ENCODE results near the gene MYEF2.

Gene MYEF2

DNA sequence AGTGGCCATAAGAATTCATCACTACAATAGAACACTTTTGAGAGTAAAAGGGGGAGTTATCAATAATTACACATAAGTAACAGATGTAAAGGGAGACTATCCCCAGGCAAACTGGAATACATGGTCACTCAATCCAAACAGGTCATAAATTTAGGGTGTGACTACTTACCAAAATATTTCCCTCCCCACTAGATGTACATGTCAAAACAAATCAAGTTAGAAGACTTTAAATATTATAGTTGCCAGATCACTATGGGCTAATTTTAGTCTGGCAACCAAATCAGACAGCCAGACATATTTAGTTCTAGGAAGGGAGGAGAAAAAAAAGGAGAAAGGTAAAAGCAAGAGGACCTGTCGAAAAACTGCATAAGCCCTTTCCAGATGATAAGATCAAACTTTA lies 34.2 kb downstream of the MYEF2 start:
- peak in 1 of 2 experiments; percentile 9 for DNase-seq

DNA sequence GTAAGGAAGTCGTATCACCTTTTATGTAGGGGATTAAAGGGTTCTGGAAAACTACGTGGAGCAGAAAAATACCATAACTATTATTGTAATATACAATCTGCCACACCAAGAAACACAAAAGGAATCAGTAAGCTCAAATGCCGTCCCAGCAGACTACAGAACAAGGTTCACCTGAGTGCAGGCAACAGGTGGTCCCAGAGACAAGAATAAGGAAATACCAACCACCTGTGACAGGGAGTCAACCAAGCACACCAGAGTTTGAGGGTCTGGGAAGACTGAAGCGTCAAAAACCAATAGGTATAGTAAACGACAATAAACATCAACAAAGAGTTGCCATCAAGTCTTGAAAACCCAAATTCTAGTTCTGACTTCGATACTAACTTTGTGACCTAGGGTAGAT lies 45.2 kb downstream of the MYEF2 start:
- DNase-seq = no peak

DNA sequence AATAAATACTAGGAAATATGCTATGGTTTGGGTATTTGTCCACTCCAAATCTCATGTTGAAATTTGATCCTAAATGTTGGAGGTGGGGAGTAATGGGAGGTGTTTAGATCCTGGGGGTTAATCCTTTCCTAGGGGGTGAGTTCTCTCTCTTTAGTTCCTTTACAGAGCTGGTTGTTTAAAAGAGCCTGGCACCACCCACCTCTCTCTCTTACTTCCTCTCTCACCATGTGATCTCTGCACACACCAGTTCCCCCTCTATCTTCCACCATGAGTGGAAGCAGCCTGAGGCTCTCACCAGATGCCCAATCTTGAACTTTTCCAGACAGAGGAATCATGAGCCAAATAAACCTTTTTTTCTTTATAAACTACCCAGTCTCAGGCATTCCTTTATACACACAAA lies 46.8 kb downstream of the MYEF2 start:
- no peak for DNase-seq

DNA sequence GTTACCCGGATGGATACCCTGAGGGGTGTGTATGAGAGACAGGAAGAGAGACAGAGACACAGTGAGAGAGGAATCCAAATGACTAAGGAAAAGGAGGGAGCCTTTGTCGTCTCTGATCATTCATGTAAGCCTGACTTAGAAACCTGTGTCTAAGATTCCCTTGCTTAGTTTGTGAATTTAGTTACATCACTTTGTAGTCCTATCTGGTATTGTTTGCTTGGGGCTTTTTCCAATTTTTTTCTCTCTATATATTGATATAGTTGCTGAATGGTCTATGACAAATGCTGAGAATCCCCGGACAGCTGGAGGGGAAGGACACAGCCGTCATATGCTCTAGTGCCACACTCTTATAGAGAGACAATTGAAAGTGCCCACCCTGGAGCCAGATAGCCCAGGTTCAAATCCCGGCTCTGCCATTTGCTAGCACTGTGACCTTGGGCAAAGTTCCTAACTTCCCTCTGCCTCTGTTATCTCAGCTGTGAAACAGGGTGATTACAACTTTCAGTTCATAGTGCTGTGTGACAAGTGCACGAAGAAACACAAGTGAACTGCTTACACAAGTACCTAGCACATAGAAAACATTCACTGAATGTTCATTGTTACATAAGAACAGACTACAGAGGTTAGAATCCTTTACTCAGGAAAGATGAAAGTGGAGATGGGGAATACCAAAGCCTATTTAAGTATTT lies 51.3 kb downstream of the MYEF2 start:
- DNase-seq = no peak

DNA sequence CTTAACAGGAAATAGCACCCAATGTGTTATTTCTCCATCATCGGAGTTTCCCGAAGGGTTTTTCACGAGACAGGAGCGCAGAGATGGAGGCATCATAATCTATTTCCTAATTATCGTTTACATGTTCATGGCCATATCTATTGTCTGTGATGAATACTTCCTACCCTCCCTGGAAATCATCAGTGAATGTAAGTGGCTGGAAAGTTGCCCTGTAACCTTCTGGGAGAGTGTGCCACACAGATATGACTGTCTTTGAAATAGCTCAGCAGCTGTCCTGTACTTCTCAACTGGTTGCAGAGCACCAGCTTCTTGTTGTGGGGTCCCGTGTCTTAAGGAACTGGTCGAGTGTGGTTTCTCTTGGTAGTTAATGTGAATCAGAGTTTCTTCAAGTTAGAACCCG lies 56.2 kb downstream of the MYEF2 start:
- no peak for DNase-seq

DNA sequence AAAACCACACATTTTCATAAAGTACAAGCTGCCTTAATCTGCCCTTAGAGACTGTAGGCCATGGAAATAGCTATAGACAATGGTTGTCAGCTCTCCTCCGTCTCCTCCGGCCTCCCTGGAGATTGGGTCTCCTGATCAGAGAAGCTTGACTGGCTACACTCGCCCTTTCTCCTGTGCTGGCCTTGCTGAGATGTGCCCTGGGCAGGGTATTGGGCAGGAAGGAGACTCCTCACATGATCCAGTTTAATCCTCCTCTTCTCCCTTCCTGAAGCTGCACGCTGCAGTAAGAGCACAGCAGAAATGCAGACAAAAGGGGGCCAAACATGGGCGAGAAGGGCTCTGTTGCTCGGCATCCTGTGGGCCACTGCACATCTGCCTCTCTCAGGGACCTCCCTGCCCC lies 57.4 kb downstream of the MYEF2 start, which contains the start of gene SLC24A5:
SLC24A5 (plus strand) TSS at position 246 of the 400 bp plus-strand sequence; CDS start at position 301, 55 bp downstream.
- DNase-seq = no peak

DNA sequence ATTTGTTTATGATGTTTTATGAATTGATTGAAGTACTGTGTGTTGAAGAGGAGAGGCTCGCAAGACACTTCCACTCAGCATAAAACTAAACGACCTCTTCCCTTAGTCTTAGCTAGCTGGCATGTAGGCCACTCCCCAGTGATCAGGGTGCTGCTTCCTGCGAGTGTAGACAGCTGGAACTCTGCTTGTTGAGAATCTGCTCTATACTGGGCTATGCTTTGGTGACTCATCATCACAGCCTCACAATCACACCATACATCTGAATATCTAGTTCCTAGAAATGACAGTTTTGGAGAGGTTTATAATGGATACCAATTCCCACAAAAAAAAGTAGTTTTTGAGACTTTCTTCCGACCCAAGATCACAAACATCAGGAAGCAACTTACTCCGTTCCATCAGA lies 58.8 kb downstream of the MYEF2 start:
- no peak for DNase-seq

DNA sequence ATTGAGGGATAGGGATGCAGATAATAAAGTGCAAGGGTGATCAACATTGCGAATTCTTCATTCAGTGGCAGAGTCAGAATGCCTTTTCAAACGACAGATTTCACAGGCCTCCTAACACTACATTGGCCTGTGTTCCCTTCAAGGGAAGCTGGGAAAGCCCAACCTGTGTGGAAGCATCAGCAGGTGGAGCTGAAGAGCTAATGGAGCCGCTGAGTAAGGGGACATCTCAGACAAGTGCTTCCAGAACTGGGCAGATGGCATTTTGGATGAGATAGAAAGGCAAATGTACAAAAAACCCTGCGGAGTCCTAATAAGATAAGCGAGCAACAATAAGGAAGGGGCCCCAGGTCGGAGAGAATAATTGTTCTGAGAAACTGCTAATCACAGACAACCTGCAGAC lies 65.9 kb downstream of the MYEF2 start:
- DNase-seq = peak in 1 of 2 experiments; percentile 3

DNA sequence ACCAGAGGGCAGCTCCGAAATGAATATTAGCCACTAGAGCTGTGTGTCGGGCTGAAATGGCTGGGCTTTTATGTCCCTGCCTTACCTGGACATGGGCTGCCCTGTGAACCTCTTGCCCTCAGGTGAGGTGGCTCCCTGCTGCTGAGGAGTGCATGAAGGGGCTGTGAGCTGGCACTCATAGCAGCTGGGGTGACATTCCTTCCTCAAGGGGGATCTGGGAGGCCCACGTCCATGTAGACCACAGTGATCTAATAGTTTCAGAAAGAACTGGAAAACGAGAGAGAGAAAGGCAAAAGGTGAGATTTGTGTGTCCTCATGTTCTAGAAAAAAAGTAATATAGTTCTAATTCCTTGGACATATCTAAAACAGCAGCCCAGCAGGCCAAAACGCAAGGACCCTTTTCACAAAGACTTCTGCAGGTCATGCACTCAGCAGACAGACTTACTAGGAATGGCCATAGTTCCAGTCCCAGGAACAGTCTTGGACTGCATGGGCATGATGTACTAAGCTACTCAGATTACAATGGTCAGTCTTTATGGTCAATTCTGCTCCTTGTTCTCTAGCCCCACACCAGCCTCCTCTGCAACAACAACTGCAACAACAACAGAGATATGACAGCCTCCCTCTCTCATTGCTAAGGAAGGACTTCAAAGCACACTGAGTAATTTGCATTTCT lies 68.1 kb downstream of the MYEF2 start:
- no peak for DNase-seq

DNA sequence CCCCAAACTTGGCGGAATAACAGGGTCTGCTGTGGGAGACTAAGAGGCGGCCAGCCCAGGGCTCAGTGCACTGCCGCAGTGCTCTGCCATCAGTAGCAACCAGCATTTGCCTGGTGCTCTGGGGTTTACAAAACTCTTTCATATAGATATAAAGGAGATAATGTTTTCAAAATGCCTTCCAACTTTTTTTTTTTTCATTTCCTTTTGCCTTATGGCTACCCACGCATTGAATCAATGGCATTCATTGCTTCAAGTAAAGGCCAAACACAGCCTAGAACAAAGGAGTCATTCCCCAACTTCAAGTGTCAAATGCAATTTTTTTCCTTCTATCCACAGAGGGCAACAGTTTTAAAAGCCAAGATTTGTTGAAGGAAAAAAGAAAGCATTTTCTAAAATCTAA lies 68.9 kb downstream of the MYEF2 start:
- DNase-seq = no peak

DNA sequence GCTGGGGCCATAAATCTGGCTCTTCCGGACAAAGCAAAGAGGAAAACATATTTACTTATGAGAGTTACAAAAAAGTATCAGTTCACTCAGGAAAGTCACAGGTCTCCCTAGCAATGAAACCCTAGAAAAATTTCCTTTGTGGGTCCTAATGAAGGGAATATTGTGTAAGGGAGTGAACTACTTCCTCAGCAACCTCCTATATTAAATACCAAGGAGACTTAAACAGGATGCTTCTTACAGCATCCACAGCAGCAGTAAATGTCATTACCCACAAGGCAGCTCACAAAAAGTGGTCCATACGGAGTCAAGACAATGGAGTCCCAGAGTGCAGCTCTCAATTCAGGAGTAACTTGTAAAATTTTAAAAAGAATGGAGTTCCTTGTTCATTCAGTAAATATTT lies 72.2 kb downstream of the MYEF2 start:
- DNase-seq = no peak

DNA sequence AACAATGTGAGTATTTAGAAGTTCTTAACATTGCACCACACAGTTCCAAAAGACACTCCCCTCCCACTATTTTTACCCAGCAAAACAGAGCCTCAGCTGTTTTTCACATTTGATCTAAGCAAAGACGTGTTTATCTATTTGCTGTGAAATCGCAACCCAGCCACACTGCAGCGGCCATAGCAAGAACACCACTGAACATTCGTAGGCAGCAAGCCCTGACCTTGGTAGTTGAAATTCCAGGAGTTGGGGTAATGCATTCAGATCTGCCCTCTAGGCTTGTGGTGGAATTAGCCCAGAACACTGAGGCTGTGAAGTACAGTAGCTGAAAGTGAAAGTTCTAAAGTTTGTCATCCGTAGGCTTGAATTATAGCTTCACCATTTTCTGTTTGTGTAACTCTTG lies 74.4 kb downstream of the MYEF2 start:
- DNase-seq = no peak

DNA sequence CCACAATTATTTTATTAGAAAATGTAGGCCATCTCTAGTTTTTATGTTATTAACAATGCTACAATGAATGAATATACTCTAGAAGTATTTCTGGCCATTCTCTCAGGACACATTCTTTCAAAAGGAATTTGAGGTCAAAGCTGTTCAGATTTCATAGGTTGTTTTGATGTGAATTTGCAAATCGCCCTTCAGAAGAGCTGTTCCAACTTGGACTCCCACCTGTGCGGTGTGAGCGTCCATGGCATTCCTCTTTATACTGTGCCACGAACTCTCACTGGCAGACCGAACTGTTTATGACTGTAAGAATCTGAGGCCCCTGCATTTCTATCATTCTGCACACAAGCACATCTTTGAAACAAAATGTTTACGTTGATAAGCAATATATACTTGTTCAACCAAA lies 75.9 kb downstream of the MYEF2 start:
- DNase-seq = no peak

DNA sequence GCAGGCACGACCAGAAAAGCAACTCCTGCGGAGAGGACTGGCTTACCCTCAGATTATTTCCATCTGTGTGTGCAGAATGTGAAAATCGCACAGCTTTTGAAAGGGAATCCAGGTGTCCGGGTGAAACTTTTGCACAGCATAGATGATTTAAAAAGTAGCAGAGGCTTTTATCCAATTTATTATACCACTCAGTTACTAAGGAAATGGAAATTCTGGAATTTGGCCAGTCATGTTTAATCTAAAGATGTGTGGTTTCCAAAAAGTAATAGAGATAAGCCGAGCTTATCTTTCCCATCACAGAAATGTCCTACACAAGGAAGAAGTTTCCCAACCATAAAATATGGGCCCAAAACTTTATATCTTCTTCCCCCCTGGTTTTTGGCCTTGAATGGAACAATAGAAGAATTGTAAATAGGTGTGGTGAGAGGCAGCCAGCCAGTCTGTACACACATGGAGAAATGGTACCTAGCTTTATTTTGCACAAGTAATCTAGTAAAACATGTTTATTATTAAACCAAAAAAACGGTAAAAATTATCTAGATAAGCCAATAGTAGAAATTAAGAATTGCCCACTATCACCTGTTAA lies 76.6 kb downstream of the MYEF2 start:
- DNase-seq = no peak

DNA sequence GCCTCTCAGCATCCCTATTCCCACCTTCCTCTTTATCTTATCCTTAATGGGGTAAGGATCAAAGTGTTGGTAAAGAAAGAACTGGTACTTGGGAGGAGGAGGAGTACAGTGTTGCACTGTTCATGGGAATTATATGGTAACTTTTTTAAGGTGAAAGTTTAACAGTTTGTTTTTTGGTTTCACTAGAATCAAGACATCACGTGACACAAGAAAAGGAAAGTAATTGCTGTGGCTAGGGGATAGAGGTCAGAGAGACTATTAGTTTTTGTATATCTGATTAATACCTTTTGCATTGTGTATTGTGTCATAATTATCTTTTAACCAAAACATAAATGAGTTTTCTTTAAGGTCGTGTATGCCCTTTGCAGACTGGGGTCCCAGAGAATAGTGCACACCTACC lies 80.8 kb downstream of the MYEF2 start:
- DNase-seq = no peak

DNA sequence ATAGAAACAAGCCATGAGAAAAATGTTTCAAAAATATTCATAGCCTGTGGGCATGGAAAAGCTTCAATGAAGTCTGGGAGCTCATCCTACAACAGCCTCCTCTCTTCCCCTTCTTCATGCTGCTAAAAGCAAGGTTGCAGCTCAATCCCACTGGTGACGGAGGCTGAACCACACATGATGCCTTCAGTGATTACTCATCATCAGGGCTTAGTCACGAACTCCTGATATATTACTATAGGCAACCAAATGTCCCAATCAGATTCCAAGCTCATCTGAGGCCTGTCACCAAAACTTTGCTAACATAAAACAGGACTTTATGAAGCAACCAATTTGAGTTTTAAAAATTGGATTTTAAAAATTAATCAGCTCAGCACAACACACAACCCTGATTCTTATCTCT lies 81.3 kb downstream of the MYEF2 start:
- DNase-seq = no peak

DNA sequence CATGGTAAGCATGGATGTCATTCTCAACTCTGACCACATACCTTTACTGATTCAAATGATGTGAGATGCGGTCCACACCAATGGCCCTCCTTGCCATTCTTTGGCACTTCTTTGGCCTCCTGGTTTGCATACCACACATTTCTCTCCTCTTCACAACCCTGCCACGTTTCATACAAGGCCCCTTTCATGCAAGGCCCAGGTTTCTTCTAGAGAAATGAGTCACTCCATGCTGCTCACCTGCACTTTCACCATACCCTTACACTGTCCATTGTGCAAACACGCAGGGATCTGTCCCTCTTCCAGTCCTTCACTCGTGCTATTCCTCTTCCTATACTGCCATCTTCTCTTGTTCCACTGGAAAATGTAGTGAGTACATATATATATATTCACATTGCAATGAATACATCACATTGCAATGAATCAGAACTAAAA lies 81.7 kb downstream of the MYEF2 start:
- DNase-seq = no peak

DNA sequence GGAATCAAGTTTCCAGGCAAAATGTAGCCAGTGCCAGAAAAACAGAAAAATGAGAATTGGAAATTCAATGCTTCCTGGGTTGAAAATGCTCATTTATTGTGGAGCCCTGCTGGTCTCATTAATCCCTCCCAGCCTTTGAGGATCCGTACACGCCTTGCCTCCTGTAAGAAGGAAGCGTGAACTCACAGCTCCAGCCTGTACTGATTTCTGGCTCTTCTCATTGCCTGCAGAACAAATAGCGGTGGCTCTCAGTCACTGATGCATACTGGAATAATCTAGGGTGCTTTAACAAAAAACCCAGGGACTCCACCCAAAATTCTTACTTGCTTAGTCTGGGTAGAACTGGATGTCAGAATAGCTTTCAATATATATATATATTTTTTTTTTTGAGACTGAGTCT lies 86.6 kb downstream of the MYEF2 start:
- DNase-seq = no peak

DNA sequence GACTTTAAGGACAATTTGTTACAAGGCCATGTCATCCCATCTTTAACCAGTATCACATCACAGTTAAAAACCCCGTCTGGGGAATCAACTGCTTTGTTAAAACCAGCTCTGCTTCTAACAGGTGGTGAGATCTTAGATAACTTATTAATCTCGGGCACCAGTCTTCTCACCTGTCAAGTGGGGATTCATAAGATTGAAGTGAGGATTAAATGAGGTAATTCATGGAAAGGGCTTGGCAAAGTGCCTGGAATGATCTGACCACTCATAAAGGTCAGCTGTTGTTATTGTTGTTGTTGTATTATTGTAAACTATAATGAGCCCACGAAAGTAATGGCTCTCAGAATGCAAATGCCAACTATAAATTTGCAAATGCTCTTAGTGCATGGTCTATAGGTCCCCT lies 87.4 kb downstream of the MYEF2 start:
- DNase-seq = no peak

DNA sequence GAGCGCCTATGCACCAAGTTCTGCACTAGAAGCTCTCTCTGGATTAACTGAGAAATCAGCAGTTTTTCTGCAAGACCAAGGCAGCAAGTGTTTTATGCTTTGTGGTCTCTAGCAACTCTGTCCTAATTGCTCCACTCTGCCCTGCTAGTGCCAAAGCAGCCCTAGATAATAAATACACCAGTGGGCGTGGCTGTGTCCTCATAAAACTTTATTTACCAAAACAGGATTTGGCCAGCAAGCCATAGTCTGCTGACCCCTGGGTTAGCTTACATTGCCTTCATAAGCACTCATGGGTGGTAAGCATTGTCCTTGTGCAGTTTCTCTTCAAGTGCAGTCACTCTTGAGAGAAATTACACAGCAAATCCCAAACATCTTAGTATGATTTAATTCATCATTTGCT lies 88.0 kb downstream of the MYEF2 start:
- no peak for DNase-seq

DNA sequence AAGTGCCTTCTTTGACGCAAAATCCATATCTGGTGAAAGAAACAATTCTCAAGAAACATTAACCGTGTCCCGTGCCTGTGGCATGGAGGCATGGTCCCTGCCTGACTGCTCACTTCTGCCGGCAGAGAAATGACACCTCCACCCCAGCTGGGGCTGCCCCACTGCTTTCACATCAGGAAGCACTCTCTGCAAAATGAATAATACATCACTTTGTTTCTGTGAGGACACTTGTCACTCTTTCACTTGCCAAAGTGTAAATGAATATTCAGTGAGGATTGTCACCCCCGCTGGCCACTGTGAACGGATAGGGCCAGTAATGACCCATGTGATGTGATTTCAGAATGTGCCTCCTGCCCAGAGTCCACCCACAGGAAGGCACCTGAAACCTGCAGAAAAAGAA lies 88.4 kb downstream of the MYEF2 start:
- DNase-seq = no peak

DNA sequence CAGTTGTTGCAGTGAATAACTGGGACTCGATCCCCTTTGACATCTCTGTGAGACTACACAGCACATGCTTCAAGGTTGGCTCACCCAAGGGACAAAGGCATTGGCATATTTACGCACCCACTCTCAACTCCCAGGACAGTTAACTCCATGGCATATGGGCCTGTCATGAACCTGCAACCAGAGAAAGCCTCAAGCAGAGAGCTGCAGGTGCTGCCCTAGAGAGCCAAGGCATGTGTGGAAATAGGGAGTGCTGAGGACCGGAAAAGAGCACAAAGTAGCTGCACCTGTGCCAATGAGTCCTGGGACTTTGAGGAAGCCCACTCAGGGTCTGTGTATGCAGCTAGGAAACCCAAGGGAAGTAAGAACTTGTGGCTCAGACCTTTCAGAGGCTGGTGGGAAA lies 90.3 kb downstream of the MYEF2 start:
- no peak for DNase-seq

DNA sequence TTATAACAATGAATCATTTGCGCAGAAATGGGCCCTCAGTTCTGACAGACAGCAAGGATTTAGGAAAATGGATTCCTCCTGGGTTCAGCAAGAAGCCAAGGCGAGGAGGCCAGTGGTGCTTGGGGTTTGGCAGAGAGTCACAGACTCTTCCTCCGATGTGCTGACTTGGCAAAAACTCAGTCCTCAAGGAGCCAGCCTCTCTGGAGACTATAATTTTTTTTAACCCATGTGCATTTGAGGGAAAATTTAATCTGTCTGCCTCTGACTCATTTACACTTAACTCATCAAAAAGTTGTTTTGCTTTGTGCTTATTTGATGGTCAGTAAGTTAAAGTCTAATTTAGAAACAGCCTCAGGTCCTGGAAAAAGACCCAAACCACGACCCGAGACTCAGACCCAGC lies 91.5 kb downstream of the MYEF2 start:
- DNase-seq = no peak

DNA sequence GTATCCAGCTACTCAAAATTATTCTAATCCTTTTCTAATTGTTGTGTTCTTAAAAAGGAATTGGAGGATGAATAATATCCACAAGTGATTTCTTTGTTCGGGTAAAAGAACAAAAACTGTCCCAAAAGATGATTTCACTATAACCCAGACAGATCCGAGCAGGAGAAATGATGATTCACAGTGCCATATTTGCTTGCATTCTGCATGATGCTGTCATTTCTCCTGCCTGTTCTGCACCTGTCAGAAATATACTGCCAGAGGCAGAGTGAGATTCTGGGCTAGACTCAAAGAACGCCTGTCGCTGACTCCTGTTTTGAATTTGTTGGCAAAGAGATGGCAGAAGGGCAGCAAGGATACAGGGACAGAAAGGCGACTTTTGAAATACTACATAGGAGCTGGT lies 92.0 kb downstream of the MYEF2 start:
- DNase-seq = no peak

DNA sequence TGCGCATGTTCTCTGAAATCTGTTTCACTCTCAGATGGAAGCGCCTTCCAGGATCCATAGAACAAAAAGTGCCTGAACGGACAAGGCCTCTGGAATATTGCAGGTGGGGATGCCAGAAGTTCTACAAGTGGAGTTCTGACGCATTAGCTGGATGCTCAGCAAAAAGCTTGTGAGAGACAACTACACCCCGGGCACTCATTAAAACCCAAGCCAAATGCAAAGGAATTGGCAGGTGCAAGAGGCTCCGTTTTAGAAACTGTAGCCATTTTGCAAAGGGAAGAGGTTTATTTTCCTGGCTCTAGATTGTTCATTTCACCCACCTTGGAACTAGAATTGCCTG lies 92.5 kb downstream of the MYEF2 start:
- DNase-seq = no peak
